Upper lobe of right lung (tissue), 1 donor: ENCODE measurements around the gene AUNIP. TPM values are rescaled to one million over a fixed set of nuclear protein-coding genes. Genes with fewer than 3 reads are reported as not detected.

Experiments
- ATAC-seq: fragments of 200-7000 bp; cut with Tn5 transposase; one replicate; pipeline ENCODE4 v1.9.1; 2020; ENCODE audit warnings: mild to moderate bottlenecking, moderate library complexity
- DNase-seq: peaks from one replicate; pipeline ENCODE4 v3.0.0-alpha.2; 2020
- H3K27ac ChIP-seq: fragments of 200-600 bp; one replicate; pipeline ENCODE4 v1.8.0; 2022
- H3K27me3 ChIP-seq: fragments of 200-600 bp; one replicate; pipeline ENCODE4 v1.8.0; 2022; ENCODE audit warnings: mild to moderate bottlenecking
- H3K36me3 ChIP-seq: fragments of 200-600 bp; one replicate; pipeline ENCODE4 v1.8.0; 2022
- H3K4me1 ChIP-seq: fragments of 200-600 bp; one replicate; pipeline ENCODE4 v1.8.0; 2022
- H3K4me3 ChIP-seq: fragments of 200-600 bp; one replicate; pipeline ENCODE4 v1.8.0; 2022; ENCODE audit warnings: mild to moderate bottlenecking
- H3K9me3 ChIP-seq: fragments of 200-600 bp; one replicate; pipeline ENCODE4 v1.8.0; 2022
- CTCF ChIP-seq: fragments of 200-600 bp; IDR thresholded peaks from one replicate; pipeline ENCODE4 v1.8.0; 2022; ENCODE audit warnings: antibody characterized with exemption
- intact Hi-C: fragments of 100-400 bp; cut with DNase I; formaldehyde crosslinking; loops from one replicate; pipeline ENCODE4 v1.11.0; 2022
- total RNA-seq: library from RNA; stranded (reverse); fragmentation: NEBNext Ultra II Directional; extraction: Animal tissue kit (Norgen Biotek cat#: 25700); gene quantifications from one replicate; pipeline ENCODE4 v1.2.1, GENCODE V29; 2021
- donor health status: DM: no; HTN: yes; CAD: no; lungs with severe emphysema.

The AUNIP gene
- total RNA-seq, 1 donor from 2014 or later = not detected

- no peak for DNase-seq
- no peaks in the 10 kb centered on the region for H3K36me3 ChIP-seq
- H3K9me3 ChIP-seq = no peaks in the 10 kb centered on the region
- H3K4me1 ChIP-seq = peaks cover 5% of the 10 kb centered on the region
- intact Hi-C loops = no loop called here
- ATAC-seq = no peak
- H3K27ac ChIP-seq = no peak overlapping the region
- H3K27me3 ChIP-seq = no peaks in the 10 kb centered on the region
- no peak for TF ChIP-seq CTCF
- H3K4me3 ChIP-seq = no peak overlapping the region
These were observed 4.7 kb downstream of the AUNIP start for GRCh38 chr1:25854554-25854953.

GRCh38 chr1:25848531-25848930 is 10.7 kb downstream of the AUNIP start:
- intact Hi-C loops = no loop called here
- H3K27ac ChIP-seq = no peak overlapping the region
- H3K4me1 ChIP-seq = no peaks in the 10 kb centered on the region
- no peak for ATAC-seq
- no peak overlapping the region for H3K4me3 ChIP-seq
- H3K9me3 ChIP-seq = no peaks in the 10 kb centered on the region
- no peak for DNase-seq
- TF ChIP-seq CTCF = no peak
- no peaks in the 10 kb centered on the region for H3K36me3 ChIP-seq
- no peaks in the 10 kb centered on the region for H3K27me3 ChIP-seq

GRCh38 chr1:25847929-25848328 is 11.3 kb downstream of the AUNIP start:
- no peaks in the 10 kb centered on the region for H3K36me3 ChIP-seq
- no peak overlapping the region for H3K27ac ChIP-seq
- ATAC-seq (no peak), DNase-seq (no peak)
- intact Hi-C loops = no loop called here
- no peak for TF ChIP-seq CTCF
- no peaks in the 10 kb centered on the region for H3K27me3 ChIP-seq
- H3K9me3 ChIP-seq = no peaks in the 10 kb centered on the region
- H3K4me1 ChIP-seq = no peaks in the 10 kb centered on the region
- no peak overlapping the region for H3K4me3 ChIP-seq

GRCh38 chr1:25845664-25846063 is 13.6 kb downstream of the AUNIP start:
- Histone ChIP-seq H3K36me3 (no peaks in the 10 kb centered on the region), H3K4me3 (no peak overlapping the region), H3K27me3 (no peaks in the 10 kb centered on the region), H3K4me1 (no peaks in the 10 kb centered on the region), H3K9me3 (no peaks in the 10 kb centered on the region), H3K27ac (no peak overlapping the region)
- DNase-seq (no peak), ATAC-seq (no peak)
- no peak for TF ChIP-seq CTCF
- intact Hi-C loops = no loop called here

- Histone ChIP-seq H3K27ac (no peak overlapping the region), H3K4me3 (no peak overlapping the region), H3K27me3 (no peaks in the 10 kb centered on the region), H3K36me3 (no peaks in the 10 kb centered on the region), H3K9me3 (no peaks in the 10 kb centered on the region), H3K4me1 (no peaks in the 10 kb centered on the region)
- ATAC-seq = no peak
- intact Hi-C loops = no loop called here
- TF ChIP-seq CTCF = no peak
- DNase-seq = no peak
These were observed 14.5 kb downstream of the AUNIP start for GRCh38 chr1:25844536-25845337.
